Measurements from ENCODE around the gene THAP4. TPM values are rescaled to one million over a fixed set of nuclear protein-coding genes. Genes with fewer than 3 reads are reported as not detected.

Gene THAP4
- total and polyA plus RNA-seq, 2 of the 13 experiments (the other 11 are each of a cell fraction or from before 2014, with no cell fraction given): 59.7 to 75.7 TPM

GRCh38 chr2:241637795-241638660, 1.1 kb upstream of the THAP4 start (continued):
- TF ChIP-seq AFF4 (CRISPR knock-in tag; IDR thresholded peaks at IDR 0.05): no peak
- no peak for TF ChIP-seq ZNF235 (CRISPR knock-in tag; IDR thresholded peaks at IDR 0.05; ENCODE audit: borderline replicate concordance)
- no peak for TF ChIP-seq TERF1 (CRISPR knock-in tag; IDR thresholded peaks at IDR 0.05)
- TF ChIP-seq HMG20B (CRISPR knock-in tag; conservative IDR thresholded peaks at IDR 0.05): no peak
- TF ChIP-seq CBX2 (IDR thresholded peaks at IDR 0.05; ENCODE audit: low read depth, low read length): no peak
- no peak for TF ChIP-seq CBX2 (CRISPR knock-in tag; IDR thresholded peaks at IDR 0.05; ENCODE audit: low read depth)
- no peak for TF ChIP-seq CENPX (CRISPR knock-in tag; IDR thresholded peaks at IDR 0.05)
- TF ChIP-seq SPEN (CRISPR knock-in tag; IDR thresholded peaks at IDR 0.05; ENCODE audit: low read depth): no peak
- TF ChIP-seq SP4 (CRISPR knock-in tag; IDR thresholded peaks at IDR 0.05): peak; percentile 6; the same call in 1 of the 2 replicates
- TF ChIP-seq NFATC3 (CRISPR knock-in tag; IDR thresholded peaks at IDR 0.05): no peak
- TF ChIP-seq ZSCAN20 (CRISPR knock-in tag; IDR thresholded peaks at IDR 0.05; ENCODE audit: borderline replicate concordance): no peak
- peak; percentile 58 for TF ChIP-seq NR2C2 (CRISPR knock-in tag; IDR thresholded peaks at IDR 0.05; ENCODE audit: borderline replicate concordance)
- no peak for TF ChIP-seq KAT2B (IDR thresholded peaks at IDR 0.05; ENCODE audit: borderline replicate concordance, low read depth, low read length)
- TF ChIP-seq PRPF4 (IDR thresholded peaks at IDR 0.05; ENCODE audit: low read depth, low read length, poor library complexity, severe bottlenecking): no peak
- TF ChIP-seq HOXA7 (CRISPR knock-in tag; IDR thresholded peaks at IDR 0.05): no peak
- TF ChIP-seq SNAPC5 (CRISPR knock-in tag; IDR thresholded peaks at IDR 0.05; ENCODE audit: borderline replicate concordance): no peak
- TF ChIP-seq ZNF598 (CRISPR knock-in tag; IDR thresholded peaks at IDR 0.05; ENCODE audit: borderline replicate concordance): no peak
- no peak for TF ChIP-seq TIGD3 (CRISPR knock-in tag; IDR thresholded peaks at IDR 0.05; ENCODE audit: borderline replicate concordance)
- no peak for TF ChIP-seq CEBPZ (IDR thresholded peaks at IDR 0.05; ENCODE audit: low read length)
